DND-41 (cell line): ENCODE results near the gene EMC10.
A peak's percentile ranks its signal among the peaks of the same experiment; 100 is the strongest.

Experiments
- ATAC-seq: fragments of 200-7000 bp; cut with Tn5 transposase; 3 replicates; pipeline ENCODE4 v1.9.1; 2021; ENCODE audit warnings: low read depth; ENCODE audit not compliant: insufficient read depth
- DNase-seq: peaks from one replicate; pipeline ENCODE4 v3.0.0-alpha.2; 2020
- H2AFZ ChIP-seq: 2 replicates; pipeline ENCODE4 v1.6.0; 2012; ENCODE audit warnings: low read depth, low read length
- H3K27ac ChIP-seq: 2 replicates; pipeline ENCODE4 v1.5.1; 2012; ENCODE audit warnings: low read length, inconsistent platforms
- H3K27me3 ChIP-seq: fragments of 200-600 bp; sonication (generic); 2 replicates; pipeline ENCODE4 v1.6.0; 2012; ENCODE audit warnings: low read length, mild to moderate bottlenecking, inconsistent platforms; ENCODE audit not compliant: insufficient read depth, poor library complexity
- H3K36me3 ChIP-seq: 2 replicates; pipeline ENCODE4 v1.5.1; 2012; ENCODE audit warnings: low read length, inconsistent platforms; ENCODE audit not compliant: insufficient read depth
- H3K4me1 ChIP-seq: 2 replicates; pipeline ENCODE4 v1.5.1; 2012; ENCODE audit warnings: mild to moderate bottlenecking, low read length; ENCODE audit not compliant: insufficient read depth
- H3K4me2 ChIP-seq: 2 replicates; pipeline ENCODE4 v1.6.0; 2012; ENCODE audit warnings: mild to moderate bottlenecking, moderate library complexity, low read length, inconsistent platforms; ENCODE audit not compliant: insufficient read depth
- H3K4me3 ChIP-seq, 2 experiments: fragments of 200-600 bp in 1 of 2; shearing (Covaris generic) in 1 of 2; 2 replicates each; pipeline ENCODE4 v1.5.1; 2012 to 2016; ENCODE audit warnings: inconsistent platforms in 2 of 2, low read length in 2 of 2, mild to moderate bottlenecking in 2 of 2, low read depth in 1 of 2, moderate library complexity in 1 of 2
- H3K79me2 ChIP-seq: 2 replicates; pipeline ENCODE4 v1.6.0; 2012; ENCODE audit warnings: low read length, inconsistent platforms; ENCODE audit not compliant: insufficient read depth
- H3K9ac ChIP-seq: 2 replicates; pipeline ENCODE4 v1.6.0; 2012; ENCODE audit warnings: low read depth, mild to moderate bottlenecking, inconsistent platforms, low read length, moderate library complexity
- H3K9me3 ChIP-seq: 2 replicates; pipeline ENCODE4 v1.5.1; 2012; ENCODE audit warnings: low read length, moderate library complexity, mild to moderate bottlenecking, inconsistent platforms; ENCODE audit not compliant: insufficient read depth, severe bottlenecking
- H4K20me1 ChIP-seq: 2 replicates; pipeline ENCODE4 v1.6.0; 2012; ENCODE audit warnings: low read length; ENCODE audit not compliant: insufficient read depth
- EZH2 ChIP-seq: IDR thresholded peaks from 3 replicates; pipeline ENCODE4 v1.6.1; 2012; ENCODE audit warnings: borderline replicate concordance, low read depth, mild to moderate bottlenecking, moderate library complexity, low read length, inconsistent platforms; ENCODE audit not compliant: severe bottlenecking
- TF ChIP-seq, protein P1 (sequence below): IDR thresholded peaks from 2 replicates; pipeline ENCODE4 v1.5.1; 2012; ENCODE audit warnings: borderline replicate concordance, low read length, moderate library complexity, mild to moderate bottlenecking; ENCODE audit not compliant: poor library complexity, severe bottlenecking; ENCODE audit errors: extremely low read depth

EMC10 gene

GRCh38 chr19:50516964-50517703 is 40.8 kb downstream of the EMC10 start:
- Histone ChIP-seq H3K4me1 (peaks cover 3% of the 10 kb centered on the region), H4K20me1 (no peaks in the 10 kb centered on the region), H3K79me2 (no peaks in the 10 kb centered on the region), H2AFZ (no peak overlapping the region), H3K4me2 (no peak overlapping the region), H3K27ac (no peak overlapping the region), H3K27me3 (no peaks in the 10 kb centered on the region), H3K36me3 (no peaks in the 10 kb centered on the region), H3K9me3 (no peaks in the 10 kb centered on the region), H3K9ac (no peak overlapping the region), H3K4me3 (no peak overlapping the region)
- TF ChIP-seq, protein P1, sequence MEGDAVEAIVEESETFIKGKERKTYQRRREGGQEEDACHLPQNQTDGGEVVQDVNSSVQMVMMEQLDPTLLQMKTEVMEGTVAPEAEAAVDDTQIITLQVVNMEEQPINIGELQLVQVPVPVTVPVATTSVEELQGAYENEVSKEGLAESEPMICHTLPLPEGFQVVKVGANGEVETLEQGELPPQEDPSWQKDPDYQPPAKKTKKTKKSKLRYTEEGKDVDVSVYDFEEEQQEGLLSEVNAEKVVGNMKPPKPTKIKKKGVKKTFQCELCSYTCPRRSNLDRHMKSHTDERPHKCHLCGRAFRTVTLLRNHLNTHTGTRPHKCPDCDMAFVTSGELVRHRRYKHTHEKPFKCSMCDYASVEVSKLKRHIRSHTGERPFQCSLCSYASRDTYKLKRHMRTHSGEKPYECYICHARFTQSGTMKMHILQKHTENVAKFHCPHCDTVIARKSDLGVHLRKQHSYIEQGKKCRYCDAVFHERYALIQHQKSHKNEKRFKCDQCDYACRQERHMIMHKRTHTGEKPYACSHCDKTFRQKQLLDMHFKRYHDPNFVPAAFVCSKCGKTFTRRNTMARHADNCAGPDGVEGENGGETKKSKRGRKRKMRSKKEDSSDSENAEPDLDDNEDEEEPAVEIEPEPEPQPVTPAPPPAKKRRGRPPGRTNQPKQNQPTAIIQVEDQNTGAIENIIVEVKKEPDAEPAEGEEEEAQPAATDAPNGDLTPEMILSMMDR = no peak
- TF ChIP-seq EZH2 = no peak
- DNase-seq = no peak
- no peak for ATAC-seq

GRCh38 chr19:50517704-50518075 is 41.4 kb downstream of the EMC10 start:
- Histone ChIP-seq H3K9me3 (no peaks in the 10 kb centered on the region), H3K36me3 (no peaks in the 10 kb centered on the region), H4K20me1 (no peaks in the 10 kb centered on the region), H3K9ac (no peak overlapping the region), H3K79me2 (no peaks in the 10 kb centered on the region), H3K4me1 (no peaks in the 10 kb centered on the region), H2AFZ (no peak overlapping the region), H3K27me3 (no peaks in the 10 kb centered on the region), H3K4me2 (no peak overlapping the region), H3K4me3 (no peak overlapping the region), H3K27ac (no peak overlapping the region)
- DNase-seq = no peak
- ATAC-seq = no peak
- TF ChIP-seq, protein P1 = no peak
- TF ChIP-seq EZH2 = no peak

DNA sequence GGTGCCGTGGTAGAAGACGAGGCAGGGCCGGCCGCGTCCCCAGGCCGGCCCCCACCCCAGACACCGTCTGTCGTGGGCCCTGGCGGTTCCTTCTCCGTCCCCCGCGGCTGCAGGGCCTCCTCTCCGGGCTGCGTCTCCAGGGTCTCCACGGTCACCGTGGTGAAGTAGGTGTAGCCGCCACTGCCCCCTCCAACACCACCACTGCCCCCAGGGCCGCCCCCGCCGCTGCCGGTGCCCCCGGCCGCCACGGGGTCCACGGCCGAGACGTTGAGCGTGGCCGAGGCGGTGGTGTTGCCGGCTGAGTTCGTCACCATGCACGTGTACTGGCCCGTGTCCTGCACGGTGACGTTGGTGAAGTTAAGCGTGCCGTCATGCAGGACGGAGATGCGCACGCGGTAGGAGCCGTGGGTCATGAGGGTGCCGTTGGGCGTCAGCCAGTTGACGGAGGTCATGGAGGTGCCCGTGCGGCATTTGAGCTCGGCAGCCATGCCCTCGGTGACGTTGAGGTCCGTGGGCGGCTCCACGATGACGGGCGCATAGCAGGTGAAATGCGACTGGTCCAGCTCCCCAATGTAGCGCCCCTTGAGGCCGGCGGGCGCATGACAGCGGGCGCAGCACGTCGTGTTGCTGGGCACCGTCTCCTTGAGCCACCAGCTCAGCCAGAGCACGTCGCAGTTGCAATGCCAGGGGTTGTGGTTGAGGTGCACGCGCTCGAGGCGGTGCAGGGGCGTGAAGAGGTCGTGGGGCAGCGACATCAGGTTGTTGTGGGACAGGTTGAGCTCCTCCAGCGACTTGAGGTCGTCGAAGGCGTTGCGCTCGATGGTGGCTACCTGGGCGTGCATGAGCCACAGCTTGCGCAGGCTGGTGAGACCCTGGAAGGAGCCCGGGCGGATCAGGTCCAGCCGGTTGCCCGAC is 42.0 kb downstream of the EMC10 start:
- no peak overlapping the region for H3K4me3 ChIP-seq
- no peaks in the 10 kb centered on the region for H4K20me1 ChIP-seq
- H2AFZ ChIP-seq = no peak overlapping the region
- no peaks in the 10 kb centered on the region for H3K4me1 ChIP-seq
- no peak overlapping the region for H3K9ac ChIP-seq
- H3K36me3 ChIP-seq = no peaks in the 10 kb centered on the region
- H3K27ac ChIP-seq = no peak overlapping the region
- no peaks in the 10 kb centered on the region for H3K27me3 ChIP-seq
- no peak for DNase-seq
- no peaks in the 10 kb centered on the region for H3K9me3 ChIP-seq
- no peaks in the 10 kb centered on the region for H3K79me2 ChIP-seq
- TF ChIP-seq, protein P1 = peak; percentile 45
- TF ChIP-seq EZH2 = no peak
- no peak overlapping the region for H3K4me2 ChIP-seq
- ATAC-seq = no peak
